ENCODE data around the gene TPGS2.

DNA sequence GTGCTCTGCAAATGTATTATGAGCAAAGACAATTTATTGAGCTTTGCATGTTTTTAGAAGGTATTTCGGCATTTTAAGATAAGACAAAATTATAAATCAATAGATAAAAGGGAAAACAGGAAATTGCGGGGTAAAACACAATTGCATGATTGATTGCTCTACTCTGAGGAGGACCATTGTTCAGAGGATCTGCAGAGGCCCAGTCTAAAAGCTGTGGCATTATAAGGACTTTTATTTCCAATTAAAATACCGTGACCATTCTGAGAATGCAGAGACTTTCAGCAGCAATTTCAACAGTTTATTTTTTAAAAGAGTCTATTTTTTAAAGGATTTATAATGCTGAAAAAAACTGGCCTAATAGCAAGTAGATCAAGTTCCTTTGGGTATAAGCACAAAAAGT, 62.0 kb downstream of the TPGS2 start:
- TF ChIP-seq, protein P1, sequence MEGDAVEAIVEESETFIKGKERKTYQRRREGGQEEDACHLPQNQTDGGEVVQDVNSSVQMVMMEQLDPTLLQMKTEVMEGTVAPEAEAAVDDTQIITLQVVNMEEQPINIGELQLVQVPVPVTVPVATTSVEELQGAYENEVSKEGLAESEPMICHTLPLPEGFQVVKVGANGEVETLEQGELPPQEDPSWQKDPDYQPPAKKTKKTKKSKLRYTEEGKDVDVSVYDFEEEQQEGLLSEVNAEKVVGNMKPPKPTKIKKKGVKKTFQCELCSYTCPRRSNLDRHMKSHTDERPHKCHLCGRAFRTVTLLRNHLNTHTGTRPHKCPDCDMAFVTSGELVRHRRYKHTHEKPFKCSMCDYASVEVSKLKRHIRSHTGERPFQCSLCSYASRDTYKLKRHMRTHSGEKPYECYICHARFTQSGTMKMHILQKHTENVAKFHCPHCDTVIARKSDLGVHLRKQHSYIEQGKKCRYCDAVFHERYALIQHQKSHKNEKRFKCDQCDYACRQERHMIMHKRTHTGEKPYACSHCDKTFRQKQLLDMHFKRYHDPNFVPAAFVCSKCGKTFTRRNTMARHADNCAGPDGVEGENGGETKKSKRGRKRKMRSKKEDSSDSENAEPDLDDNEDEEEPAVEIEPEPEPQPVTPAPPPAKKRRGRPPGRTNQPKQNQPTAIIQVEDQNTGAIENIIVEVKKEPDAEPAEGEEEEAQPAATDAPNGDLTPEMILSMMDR (IDR thresholded peaks at IDR 0.05; ENCODE audit: low read depth, low read length): no peak
- TF ChIP-seq POLR2A (IDR thresholded peaks at IDR 0.05; ENCODE audit: extremely low read depth, insufficient read length): no peak
- no peak for TF ChIP-seq MAX (IDR thresholded peaks at IDR 0.05; ENCODE audit: low read depth, low read length)
